ACC112 (cell line): Measurements from ENCODE around the gene SRC.

Source experiments
- H2AFZ ChIP-seq: fragments of 200-600 bp; sonication (generic); one replicate; pipeline ENCODE4 v1.6.0; 2017; ENCODE audit warnings: antibody characterized with exemption, low read length; ENCODE audit not compliant: unreplicated experiment
- H3K27ac ChIP-seq: fragments of 200-600 bp; sonication (generic); 2 replicates; pipeline ENCODE4 v1.5.1; 2014; ENCODE audit warnings: low read depth, mild to moderate bottlenecking, antibody characterized with exemption, low read length, moderate library complexity
- H3K27me3 ChIP-seq: fragments of 200-600 bp; sonication (generic); 2 replicates; pipeline ENCODE4 v1.6.1; 2014; ENCODE audit warnings: mild to moderate bottlenecking, antibody characterized with exemption, low read length, moderate library complexity, mixed read lengths; ENCODE audit not compliant: insufficient read depth
- H3K36me3 ChIP-seq: fragments of 200-600 bp; sonication (generic); 2 replicates; pipeline ENCODE4 v1.6.1; 2016; ENCODE audit warnings: mild to moderate bottlenecking, antibody characterized with exemption, low read length, moderate library complexity, mixed read lengths; ENCODE audit not compliant: insufficient read depth
- H3K4me1 ChIP-seq: fragments of 200-600 bp; sonication (generic); one replicate; pipeline ENCODE4 v1.6.1; 2016; ENCODE audit warnings: low read length, mixed read lengths; ENCODE audit not compliant: insufficient read depth, unreplicated experiment, control insufficient read depth
- H3K4me3 ChIP-seq: fragments of 200-600 bp; sonication (generic); 2 replicates; pipeline ENCODE4 v1.5.1; 2014; ENCODE audit warnings: mild to moderate bottlenecking, low read depth, low read length
- H3K79me2 ChIP-seq: fragments of 200-600 bp; sonication (generic); one replicate; pipeline ENCODE4 v1.6.0; 2016; ENCODE audit warnings: low read length; ENCODE audit not compliant: control insufficient read depth, unreplicated experiment, insufficient read depth

Gene SRC

DNA sequence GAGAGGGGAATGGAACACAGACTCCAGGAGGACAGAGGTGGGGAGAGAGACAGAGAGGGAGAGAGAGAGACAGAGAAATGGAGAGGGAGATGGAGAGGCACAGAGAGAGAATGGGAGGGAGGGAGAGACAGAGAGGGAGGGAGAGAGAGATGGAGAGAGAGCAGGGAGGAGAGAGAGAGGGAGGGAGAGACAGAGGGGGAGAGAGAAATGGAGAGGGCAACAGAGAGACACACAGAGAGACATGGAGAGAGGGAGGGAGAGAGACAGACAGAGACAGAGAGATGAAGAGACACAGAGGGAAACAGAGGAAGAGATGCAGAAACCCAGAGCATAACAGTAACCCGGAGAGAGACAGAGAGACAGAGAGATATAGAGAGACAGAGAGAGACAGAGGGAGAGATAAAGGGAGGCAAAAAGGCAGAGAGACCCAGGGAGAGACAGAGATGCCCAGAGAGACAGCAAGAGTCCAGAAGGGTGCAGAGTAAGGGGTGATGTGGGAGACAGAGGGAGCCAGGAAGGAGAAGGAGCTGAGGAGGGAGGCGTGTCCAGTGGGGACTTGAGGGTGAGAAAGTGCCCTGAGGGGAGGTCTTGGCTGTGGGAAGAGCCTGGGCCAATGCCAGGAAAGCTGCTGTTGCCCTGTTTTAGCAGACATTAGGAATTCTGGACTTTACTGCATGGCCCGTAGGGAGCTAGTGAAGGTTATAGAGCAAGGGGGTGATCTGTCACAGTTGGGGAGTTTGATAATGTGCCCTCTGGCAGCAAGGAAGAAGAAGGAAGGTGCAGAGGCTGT is 78.3 kb downstream of the SRC start:
- Histone ChIP-seq H3K27ac (no peak overlapping the region), H3K79me2 (no peaks in the 10 kb centered on the region), H2AFZ (no peak overlapping the region), H3K27me3 (peaks cover 93% of the 10 kb centered on the region), H3K4me1 (no peaks in the 10 kb centered on the region), H3K36me3 (no peaks in the 10 kb centered on the region), H3K4me3 (no peak overlapping the region)

DNA sequence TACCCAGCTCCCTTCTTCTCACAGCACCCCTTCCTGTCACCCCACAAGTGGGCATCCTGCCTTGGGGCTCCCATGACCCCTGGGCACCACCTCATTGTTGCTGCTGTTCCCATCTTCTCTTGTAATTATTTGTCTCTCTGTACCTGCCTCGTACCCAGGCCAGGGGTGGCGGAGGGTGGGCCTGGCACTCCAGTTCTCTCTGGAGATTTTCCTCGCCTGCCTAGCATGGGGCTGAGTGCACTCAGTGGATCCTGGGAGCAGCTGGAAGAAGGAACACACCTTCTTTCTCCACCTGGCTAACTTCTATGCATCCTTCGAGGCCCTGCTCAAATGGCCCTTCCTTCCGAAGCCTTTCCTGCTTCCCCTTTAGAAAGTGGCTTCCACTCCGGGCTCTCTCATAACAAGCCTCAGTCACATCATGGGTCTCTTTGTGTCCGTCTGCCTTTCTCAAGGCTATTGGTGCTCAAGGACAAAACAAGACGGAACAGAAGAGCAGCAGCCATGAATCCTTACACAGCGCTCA is 79.2 kb downstream of the SRC start:
- H3K4me3 ChIP-seq: no peak overlapping the region
- no peaks in the 10 kb centered on the region for H3K36me3 ChIP-seq
- no peak overlapping the region for H3K27ac ChIP-seq
- H3K27me3 ChIP-seq: peaks cover 98% of the 10 kb centered on the region
- H2AFZ ChIP-seq: no peak overlapping the region
- H3K4me1 ChIP-seq: no peaks in the 10 kb centered on the region
- H3K79me2 ChIP-seq: no peaks in the 10 kb centered on the region

DNA sequence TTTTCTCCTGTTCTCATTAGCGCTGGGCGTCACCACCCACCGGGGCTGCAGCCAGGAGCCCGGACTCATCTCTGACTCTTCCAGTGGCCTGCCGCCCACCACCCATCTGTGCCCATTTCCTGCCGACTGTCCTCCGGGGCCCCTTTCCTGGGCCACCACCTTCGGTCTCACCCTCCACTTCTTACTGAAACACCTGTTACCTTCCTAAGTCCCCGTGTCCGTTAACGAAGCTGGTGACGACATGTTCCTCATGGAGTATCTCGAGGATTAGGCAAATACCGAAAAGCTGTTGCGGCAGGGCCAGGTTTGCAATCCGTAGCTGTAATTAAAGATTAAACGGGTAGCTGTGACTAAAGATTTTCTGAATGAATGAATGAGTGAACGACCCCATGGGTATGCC is 80.2 kb downstream of the SRC start:
- H3K4me1 ChIP-seq: no peaks in the 10 kb centered on the region
- H3K27me3 ChIP-seq: peaks cover 99% of the 10 kb centered on the region
- no peak overlapping the region for H3K27ac ChIP-seq
- H3K4me3 ChIP-seq: no peak overlapping the region
- no peaks in the 10 kb centered on the region for H3K36me3 ChIP-seq
- H3K79me2 ChIP-seq: no peaks in the 10 kb centered on the region
- H2AFZ ChIP-seq: no peak overlapping the region

DNA sequence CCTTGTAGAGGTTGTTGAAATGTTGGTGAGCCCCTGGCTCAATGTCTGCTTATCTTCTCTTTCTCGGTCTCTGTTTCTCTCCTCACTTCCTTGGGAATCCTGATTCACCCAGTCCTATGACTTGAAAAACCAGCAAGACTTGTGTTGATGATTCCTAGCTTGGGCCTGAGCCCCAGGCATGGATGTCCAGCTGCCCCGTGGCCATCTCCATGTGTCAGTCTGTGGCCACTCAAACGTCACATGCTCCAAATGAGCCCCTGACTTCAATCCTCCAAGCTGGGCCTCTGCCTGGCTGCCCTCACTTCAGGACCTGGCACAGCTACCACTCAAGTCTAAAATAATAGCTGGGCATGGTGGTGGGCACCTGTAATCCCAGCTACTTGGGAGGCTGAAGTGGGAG is 81.0 kb downstream of the SRC start:
- H3K4me3 ChIP-seq: no peak overlapping the region
- no peaks in the 10 kb centered on the region for H3K36me3 ChIP-seq
- no peaks in the 10 kb centered on the region for H3K4me1 ChIP-seq
- H3K79me2 ChIP-seq: no peaks in the 10 kb centered on the region
- peaks cover 94% of the 10 kb centered on the region for H3K27me3 ChIP-seq
- no peak overlapping the region for H3K27ac ChIP-seq
- H2AFZ ChIP-seq: no peak overlapping the region

DNA sequence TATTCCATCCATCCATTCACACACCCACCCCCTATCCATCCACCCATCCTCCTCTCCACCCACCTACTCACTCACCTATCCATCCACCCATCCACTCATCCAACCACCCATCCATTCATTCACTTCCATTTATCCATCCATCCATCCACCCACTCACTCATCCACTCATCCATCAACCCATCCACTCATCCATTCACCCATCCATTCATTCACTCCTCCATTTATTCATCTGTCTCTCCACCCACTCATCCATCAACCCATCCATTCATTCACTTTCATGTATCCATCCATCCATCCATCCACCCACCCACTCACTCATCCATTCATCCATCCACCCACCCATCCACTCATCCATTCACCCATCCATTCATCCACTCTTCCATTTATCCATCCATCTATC is 84.1 kb downstream of the SRC start:
- Histone ChIP-seq H3K4me1 (no peaks in the 10 kb centered on the region), H3K4me3 (no peak overlapping the region), H3K36me3 (no peaks in the 10 kb centered on the region), H3K27me3 (peaks cover 89% of the 10 kb centered on the region), H3K27ac (no peak overlapping the region), H2AFZ (no peak overlapping the region), H3K79me2 (no peaks in the 10 kb centered on the region)

DNA sequence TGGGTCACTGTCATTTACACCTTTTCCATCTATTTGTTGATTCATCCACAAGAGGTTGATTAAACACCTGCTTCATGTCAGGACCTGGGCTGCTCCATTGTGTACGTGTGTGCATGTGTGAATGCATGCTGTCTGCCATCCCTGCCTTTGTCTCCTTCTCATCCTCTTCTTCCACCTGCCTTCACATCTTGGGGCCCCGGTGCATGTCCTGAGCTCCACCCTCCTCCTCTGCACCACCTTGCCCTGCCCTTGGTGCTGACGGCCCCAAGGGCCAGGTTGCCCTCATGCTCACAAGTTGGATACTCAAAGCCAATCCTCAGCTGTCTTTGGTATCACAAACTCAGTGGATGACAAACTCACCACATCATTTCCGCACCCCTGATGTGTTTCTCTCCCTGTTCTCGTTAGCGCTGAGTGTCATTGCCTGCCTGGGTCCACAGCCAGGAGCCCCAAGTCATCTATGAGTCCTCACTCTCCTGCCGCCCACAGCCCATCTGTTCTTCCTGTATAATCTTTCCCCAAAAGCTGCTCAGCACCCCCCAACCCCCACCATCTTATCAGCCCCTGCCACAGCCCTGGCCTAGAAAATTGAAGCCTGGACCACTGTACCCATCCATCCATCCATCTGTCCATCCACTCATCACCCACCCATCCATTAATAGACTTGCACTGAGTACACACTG is 85.0 kb downstream of the SRC start:
- Histone ChIP-seq H3K79me2 (no peaks in the 10 kb centered on the region), H3K4me1 (no peaks in the 10 kb centered on the region), H3K36me3 (no peaks in the 10 kb centered on the region), H3K27ac (no peak overlapping the region), H3K27me3 (peaks cover 80% of the 10 kb centered on the region), H2AFZ (no peak overlapping the region), H3K4me3 (no peak overlapping the region)

DNA sequence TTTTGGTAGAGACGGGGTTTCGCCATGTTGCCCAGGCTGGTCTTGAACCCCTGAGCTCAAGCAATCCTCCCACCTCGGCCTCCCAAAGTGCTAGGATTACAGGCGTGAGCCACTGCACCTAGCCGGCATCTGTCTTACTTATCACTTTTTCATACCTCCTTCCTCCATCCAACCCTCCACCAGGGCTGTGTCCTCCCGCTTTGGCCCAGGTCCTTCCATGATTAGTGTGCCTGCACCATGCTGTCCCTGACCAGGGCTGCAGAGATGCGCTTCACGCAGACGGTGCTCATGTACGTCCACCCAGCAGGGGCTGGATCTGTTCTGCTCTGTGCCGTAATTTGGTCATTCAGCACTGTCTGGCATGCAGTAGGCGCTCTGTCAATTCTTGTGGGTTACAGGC is 85.8 kb downstream of the SRC start:
- Histone ChIP-seq H3K4me3 (no peak overlapping the region), H3K79me2 (no peaks in the 10 kb centered on the region), H3K4me1 (no peaks in the 10 kb centered on the region), H3K27ac (no peak overlapping the region), H2AFZ (no peak overlapping the region), H3K36me3 (no peaks in the 10 kb centered on the region), H3K27me3 (peaks cover 75% of the 10 kb centered on the region)

DNA sequence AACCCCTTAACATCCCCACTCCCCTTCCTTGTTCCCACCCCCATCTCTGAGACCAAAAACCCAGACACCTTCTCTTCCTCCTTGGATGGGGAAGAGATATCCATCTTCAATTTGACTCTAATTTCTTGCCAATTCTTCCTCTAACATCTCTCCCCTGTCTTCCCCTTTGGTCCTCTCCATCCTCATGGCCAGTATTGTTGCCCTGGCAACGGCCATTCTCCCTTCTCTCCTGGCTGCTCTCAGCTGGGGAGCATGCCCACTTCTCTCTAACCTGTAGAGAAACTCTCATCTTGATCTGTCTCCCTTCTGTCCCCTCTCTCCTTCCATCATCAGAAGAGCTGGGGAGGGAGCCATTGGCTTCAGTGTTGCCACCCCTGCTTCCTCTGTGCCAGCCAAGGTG is 86.7 kb downstream of the SRC start:
- H3K27me3 ChIP-seq: peaks cover 67% of the 10 kb centered on the region
- H2AFZ ChIP-seq: no peak overlapping the region
- no peaks in the 10 kb centered on the region for H3K36me3 ChIP-seq
- no peak overlapping the region for H3K27ac ChIP-seq
- H3K79me2 ChIP-seq: no peaks in the 10 kb centered on the region
- H3K4me3 ChIP-seq: no peak overlapping the region
- no peaks in the 10 kb centered on the region for H3K4me1 ChIP-seq

DNA sequence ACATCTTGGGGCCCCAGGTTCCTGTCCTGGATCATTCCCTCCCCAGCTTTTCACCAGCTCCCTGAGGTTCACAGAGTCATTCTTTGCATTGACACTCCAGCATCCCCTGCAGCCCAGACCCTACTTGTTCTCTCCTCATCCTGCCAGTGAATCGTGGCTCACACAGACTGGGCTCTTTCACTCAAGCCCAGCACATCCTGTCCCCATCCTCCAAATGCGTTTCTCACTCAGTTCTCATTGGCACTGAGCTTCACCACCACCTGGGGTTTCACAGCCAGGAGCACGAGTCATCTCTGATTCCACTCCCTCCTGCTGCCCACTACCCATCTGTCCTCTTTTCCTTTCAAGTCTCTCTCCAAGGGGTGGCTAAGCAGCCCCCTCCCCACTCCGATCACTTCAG is 89.7 kb downstream of the SRC start:
- H3K4me1 ChIP-seq: no peaks in the 10 kb centered on the region
- no peak overlapping the region for H3K4me3 ChIP-seq
- no peak overlapping the region for H2AFZ ChIP-seq
- H3K27me3 ChIP-seq: peaks cover 49% of the 10 kb centered on the region
- H3K36me3 ChIP-seq: no peaks in the 10 kb centered on the region
- H3K79me2 ChIP-seq: no peaks in the 10 kb centered on the region
- H3K27ac ChIP-seq: no peak overlapping the region

DNA sequence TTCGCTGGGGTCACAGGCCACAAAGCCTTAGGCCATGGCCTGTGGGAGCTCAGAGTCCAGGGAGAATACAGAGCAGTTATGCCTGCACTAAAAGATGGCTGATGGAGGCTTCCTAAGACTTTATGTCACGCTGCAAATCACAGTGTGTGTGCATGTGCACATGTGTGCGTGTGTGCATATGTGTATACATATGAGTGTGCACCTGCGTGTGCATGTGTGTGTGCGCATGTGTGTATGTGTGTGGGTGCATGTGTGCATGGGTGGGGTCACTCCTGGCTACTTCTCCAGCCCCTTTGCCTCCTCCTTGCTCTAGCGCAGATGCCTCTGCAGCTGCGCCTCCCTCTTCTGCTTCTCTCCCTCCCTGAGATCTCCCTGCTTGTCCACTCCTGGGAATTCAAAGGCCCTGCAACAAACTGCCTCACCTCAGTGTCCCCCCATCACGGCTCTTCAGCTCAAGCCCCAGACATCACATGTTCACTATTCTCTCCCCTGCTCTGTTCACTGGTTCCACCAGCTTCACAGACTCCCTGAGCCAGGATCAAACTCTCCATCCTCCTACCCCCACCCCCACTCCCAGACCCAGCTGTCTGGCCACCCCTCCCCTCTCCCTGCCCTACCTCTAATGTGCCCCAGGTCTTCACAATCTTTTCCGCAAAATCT is 90.7 kb downstream of the SRC start:
- no peaks in the 10 kb centered on the region for H3K36me3 ChIP-seq
- H2AFZ ChIP-seq: no peak overlapping the region
- no peaks in the 10 kb centered on the region for H3K79me2 ChIP-seq
- peaks cover 52% of the 10 kb centered on the region for H3K27me3 ChIP-seq
- no peaks in the 10 kb centered on the region for H3K4me1 ChIP-seq
- no peak overlapping the region for H3K4me3 ChIP-seq
- no peak overlapping the region for H3K27ac ChIP-seq
